Myocyte (in vitro differentiated cells): ENCODE data around the gene ING5. TPM values are rescaled to one million over a fixed set of nuclear protein-coding genes. Genes with fewer than 3 reads are reported as not detected.
"Not testable (repeated sequence)": the region's sequence is repeated elsewhere in the genome, so short reads cannot be mapped to it uniquely, and the experiment has no call there.

ENCODE experiments used
- DNase-seq: peaks from one replicate; pipeline ENCODE4 v3.0.0-alpha.2; 2012; ENCODE audit warnings: low read depth
- total RNA-seq: library from RNA; depleted of rRNA; stranded (reverse); fragments of >200 nt; gene quantifications from 2 replicates; pipeline ENCODE4 v1.2.3, GENCODE V29; 2014

The ING5 gene
- total RNA-seq, 1 donor from 2014 or later: 21.4 TPM

DNA sequence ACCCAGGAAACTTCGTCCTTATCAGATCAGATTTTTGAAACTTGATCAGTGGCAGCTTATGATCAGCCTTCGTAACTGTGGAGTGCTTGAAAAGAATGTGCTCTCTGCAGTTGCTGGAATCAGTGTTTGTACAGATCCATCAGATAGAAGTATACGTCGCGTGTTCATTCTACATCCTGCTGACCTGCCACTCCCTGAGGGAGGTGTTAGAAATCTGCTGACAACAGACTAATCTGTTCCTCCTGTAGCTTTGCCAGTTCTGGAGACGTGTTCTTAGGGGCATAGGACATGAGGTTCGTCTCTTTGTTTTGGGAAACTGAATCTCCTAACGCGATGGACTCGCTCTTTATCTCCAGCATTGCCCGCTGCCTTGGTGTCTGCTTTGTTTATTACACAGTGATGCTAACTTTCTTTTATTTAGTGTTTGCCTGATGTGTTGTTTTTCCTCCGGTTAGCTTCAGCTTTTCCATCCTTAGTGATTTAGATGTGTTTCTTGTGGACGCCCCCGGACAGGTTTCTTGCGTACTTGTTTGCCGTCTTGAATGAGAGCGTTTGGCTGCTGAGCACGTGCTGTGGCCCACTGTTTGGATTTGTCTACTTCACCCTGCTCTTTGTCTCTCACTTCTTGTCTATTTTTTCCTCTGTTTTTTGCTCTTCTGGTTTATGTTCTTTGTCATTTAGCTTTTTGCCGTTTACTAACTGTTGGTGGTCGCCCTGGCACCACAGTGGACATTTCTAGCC is 57.4 kb downstream of the ING5 start:
- no peak for DNase-seq

DNA sequence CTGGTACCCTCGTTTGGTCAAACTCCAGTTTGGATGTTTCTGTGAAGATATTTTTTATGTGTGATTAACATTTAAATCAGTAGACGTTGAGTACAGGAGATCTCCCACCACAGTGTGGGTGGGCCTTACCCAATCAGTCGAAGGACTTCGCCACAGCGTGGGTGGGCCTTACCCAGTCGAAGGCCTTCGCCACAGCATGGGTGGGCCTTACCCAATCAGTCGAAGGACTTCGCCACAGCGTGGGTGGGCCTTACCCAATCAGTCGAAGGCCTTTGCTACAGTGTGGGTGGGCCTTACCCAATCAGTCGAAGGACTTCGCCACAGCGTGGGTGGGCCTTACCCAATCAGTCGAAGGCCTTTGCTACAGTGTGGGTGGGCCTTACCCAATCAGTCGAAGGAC is 58.1 kb downstream of the ING5 start:
- not testable (repeated sequence) for DNase-seq

DNA sequence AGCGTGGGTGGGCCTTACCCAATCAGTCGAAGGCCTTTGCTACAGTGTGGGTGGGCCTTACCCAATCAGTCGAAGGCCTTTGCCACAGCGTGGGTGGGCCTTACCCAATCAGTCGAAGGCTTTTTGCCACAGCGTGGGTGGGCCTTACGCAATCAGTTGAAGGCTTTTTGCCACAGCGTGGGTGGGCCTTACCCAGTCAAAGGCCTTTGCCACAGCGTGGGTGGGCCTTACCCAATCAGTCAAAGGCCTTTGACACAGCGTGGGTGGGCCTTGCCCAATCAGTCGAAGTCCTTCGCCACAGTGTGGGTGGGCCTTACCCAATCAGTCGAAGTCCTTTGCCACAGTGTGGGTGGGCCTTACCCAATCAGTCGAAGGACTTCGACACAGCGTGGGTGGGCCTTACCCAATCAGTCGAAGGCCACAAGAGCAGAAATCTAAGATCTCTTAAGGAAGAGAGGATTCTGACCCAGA is 58.5 kb downstream of the ING5 start:
- no peak for DNase-seq

DNA sequence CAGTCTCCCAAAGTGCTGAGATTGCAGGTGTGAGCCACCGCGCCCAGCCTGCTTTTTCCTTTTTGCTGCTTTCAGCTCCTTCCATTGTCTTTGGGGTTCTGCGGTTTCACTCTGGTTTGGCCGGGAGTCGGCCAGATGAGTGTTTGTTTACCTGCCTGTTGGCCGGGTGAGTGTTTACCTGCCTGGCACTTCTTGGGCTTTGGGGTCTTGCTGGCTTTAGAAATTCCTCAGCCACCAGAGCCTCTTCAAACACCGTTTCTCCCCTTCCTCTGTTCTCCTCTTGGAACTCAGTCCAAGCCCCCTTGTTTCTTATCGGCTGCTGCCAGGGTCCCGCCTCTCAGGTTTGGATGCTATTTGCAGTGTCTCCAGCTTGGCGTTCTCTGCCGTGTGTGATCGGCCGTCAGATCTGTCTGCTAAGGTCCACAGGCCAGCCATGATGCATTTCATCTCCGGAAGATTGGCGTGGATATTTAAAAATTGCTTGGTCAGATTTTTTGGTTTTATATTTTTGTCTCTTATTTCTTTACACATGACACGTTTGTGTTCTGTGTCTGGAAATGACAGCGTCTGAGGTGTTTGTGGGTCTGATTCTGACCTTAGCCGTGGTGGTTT is 60.6 kb downstream of the ING5 start:
- no peak for DNase-seq

DNA sequence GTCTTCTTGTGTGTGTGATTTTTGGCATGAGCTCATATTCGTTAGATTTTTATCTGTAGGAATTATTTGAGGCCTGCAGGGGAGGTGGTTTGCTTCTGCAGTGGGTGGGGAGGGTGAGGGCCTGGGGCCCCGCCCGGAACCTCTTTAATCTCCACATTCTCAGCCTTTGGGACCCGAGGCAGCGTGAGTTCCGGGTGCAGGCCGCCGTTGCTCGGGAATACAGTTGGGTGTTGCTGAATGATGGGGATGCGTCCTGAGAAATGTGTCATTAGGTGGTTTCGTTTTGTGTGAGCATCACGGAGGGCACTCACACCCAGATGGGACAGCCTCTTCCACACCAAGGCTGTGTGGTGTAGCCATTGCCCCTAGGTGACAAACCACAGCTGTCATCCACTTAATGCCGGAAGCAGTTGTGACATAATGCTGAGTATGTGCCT is 61.1 kb downstream of the ING5 start:
- no peak for DNase-seq

DNA sequence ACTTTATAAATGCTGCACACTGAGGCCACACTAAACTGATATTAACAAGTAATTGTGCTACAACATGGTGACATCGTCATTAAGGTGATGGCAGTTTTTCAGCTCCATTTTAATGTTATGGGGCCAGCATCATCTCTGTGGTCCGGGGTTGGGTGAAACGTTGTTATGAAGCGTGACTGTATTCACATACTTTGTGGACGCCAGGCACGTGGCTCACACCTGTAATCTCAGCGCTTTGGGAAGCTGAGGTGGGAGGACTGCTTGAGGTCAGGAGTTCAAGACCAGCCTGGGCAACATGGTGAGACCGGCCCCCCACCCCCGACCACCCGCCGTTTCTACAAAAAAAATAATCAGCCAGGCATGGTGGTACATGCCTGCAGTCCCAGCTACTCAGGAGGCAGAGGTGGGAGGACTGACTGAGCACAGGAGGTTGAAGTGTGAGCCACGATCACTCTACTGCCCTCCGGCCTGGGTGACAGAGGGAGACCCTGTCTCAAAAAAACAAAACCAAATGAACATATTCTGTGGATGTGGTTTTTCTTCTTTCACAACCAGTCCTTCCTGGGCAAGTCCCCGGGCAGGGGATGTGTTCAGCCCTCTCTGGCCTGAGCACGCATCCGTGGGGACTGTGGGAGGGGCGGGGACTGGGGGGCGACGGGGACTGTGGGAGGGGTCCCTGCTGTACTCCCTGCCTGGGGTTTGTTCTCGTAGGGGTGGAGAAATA is 61.9 kb downstream of the ING5 start:
- DNase-seq: no peak

DNA sequence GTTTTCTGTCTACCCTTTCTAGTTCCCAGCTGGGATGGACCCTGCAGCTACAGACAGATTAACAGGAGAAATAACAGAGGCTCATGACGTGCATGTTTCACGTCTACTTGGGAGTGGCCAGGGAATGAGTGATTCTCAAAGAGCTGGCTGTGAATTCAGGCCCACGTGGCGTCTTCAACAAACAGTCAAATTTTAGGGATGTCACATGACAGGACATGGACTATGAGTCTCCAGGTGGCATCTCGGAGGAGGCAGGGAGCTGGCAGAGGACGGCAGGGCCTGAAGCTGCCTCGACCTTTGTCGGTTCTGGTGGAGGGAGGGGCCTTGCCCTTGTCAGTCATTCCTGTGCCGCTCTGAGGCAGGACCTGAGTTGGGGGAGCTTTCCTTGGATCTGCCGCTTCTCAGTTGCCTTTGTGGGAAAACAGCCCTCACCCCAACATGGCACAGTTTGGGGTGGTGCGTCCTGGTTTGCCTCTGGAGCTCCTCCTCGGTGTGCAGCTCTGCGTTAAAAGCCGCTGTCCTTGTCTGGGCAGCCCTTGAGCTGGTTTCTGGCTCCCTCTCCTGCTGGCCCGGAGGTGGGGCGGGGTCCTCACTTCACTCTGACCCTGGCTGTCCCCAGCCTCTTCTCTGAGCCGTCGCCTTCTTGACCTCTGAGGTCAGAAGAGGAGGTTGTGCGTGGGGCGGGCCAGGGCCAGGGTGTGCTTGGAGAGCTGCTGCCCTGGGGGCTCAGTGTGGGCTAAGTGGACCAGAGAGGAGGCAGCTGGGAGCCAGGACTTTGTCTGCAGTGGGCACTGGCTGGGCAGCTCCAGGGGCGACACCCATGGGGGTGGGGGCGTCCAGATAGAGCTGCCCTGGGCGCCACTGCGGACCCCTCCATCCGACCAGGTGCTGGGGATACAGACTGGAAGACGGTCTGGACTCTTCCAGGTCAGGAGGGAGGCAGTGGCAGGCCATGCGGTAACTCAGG is 62.7 kb downstream of the ING5 start:
- DNase-seq: no peak

DNA sequence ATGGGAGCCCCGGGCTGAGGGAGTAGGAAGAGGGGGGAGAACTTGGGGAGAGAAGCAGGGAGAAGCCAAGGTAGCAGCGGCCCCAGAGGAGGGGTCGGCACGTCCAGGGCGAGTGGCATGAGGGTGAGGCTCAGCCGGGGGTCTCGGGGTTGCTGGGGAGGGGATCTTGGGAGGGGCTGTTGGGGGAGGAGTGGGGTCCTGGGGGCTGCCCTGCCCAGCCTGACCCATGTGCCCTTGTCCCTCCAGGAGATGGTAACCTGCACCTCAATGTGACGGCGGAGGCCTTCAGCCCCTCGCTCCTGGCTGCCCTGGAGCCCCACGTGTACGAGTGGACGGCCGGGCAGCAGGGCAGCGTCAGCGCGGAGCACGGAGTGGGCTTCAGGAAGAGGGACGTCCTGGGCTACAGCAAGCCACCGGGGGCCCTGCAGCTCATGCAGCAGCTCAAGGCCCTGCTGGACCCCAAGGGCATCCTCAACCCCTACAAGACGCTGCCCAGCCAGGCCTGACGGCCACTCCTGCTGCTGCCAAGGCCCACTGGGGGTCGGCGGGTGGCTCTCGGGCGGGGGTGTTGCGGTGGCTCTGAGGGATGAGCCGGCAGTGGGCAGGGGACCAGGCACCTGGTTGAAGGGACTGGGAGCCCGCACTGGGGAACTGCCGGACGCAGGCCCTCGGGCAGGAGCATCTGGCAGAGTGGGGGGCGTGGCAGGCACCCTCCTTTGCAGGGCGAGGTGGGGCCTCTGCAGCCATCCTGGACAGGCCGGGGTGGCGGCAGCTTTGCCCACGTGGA is 65.8 kb downstream of the ING5 start:
- no peak for DNase-seq

DNA sequence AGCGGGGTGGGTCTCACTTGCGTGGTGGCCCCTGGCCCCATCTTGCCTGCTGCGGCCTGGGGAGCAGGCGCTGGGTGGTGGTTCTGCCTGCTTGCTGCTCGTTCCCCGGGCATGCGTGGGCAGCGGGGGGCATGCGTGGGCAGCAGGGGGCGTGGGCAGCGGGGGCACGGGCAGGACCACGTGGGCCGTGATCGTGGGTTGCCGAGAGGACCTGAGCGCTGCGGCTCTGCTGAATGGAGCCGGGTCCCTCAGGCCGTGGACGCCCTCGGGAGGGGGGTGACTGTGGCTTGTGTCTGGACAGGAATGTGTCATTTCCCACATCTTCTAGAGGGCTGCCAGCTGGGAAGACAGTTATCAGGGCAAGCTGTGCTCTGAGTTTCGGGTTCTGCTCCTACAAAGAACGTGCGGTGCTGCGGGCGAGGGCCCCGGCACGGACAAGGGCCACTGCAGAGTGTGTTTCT is 66.4 kb downstream of the ING5 start:
- DNase-seq: no peak

DNA sequence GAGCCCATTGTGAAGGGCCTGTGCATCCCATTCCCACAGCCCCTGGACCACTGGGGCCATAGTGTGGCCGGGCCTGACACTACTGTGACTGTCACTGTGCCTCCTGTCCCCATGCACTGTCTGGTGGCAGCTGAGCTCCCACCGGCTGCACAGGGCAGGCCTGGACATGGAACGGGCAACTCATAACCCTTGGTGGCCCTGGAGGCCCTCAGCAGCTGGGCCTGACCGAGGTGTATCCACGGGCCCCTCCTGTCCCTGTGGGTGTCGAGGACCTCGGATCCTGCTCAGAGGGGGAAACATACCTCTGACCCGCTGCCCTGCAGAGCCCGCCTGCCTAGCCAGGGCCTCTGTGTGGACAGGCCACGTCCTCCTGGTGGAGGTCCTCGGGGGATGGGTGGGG is 67.0 kb downstream of the ING5 start:
- no peak for DNase-seq

DNA sequence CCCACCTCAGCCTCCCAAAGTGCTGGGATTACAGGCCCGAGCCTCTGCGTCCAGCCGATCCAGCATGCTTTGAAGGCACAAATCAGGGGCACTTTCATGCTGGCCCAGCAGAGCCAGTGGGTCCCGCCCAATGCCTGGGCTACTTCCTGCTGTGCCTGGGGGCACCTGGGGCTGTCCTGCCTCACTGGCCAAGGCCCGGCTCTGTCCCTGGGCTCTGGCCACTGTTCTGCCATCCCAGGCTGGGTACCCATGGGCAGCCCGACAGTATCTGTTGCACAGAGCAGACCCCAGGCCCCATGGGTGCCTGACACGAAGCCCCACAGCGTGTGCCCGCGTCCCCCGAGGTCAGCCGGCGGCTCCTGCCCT is 68.0 kb downstream of the ING5 start:
- no peak for DNase-seq

DNA sequence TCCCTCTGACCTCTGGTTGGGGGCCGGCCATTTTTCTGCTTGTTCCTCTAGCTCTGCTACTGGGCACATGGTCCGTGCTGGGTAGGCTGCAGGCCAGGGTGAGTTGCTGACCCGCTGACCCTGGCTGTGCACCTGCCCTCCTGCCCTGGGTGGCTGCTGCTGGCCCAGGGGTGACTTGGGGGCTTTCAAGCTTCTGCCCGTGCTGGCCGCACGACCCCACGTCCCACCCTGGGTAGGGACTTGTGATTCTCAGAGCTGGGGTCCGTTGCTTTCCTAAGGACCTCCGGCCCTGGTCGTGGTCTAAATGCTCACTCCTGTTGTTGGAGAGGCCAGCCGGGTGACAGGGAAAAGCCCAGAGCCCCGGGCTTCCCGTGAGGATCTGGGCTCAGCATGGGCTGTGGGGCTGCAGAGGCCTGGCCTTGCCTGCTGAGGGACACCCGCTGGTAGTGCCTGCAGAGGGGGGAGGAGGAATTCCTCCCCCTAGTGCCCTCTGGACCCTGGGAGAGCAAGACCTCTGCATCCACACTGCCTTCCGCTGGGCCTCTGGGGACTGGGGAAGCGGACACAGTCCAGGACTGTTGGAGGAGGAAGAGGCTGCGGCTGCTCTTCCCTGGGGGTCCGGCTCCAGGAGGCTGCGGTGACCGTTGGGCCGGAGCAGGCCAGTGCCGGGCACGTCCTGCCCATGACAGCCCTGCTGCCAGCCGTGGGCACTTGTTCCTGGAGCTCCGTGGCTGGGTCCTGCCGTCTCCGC is 68.5 kb downstream of the ING5 start:
- no peak for DNase-seq

DNA sequence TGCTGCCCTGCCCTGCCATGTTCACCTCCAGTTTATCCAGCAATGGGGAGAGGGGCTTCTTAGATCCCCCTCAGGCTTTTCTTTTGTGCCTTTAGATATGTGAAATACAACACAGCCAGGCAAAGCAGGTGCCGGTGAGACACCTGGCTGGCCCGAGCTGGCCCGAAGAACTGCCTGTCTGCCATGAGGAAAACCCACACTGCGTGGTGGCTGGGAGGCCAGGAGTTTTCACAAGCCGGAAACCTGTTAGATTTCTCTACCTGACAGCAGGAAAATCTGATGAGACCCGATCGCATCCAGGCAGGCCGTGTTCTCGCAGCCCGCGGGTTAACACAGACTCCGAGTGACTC is 69.1 kb downstream of the ING5 start:
- no peak for DNase-seq

DNA sequence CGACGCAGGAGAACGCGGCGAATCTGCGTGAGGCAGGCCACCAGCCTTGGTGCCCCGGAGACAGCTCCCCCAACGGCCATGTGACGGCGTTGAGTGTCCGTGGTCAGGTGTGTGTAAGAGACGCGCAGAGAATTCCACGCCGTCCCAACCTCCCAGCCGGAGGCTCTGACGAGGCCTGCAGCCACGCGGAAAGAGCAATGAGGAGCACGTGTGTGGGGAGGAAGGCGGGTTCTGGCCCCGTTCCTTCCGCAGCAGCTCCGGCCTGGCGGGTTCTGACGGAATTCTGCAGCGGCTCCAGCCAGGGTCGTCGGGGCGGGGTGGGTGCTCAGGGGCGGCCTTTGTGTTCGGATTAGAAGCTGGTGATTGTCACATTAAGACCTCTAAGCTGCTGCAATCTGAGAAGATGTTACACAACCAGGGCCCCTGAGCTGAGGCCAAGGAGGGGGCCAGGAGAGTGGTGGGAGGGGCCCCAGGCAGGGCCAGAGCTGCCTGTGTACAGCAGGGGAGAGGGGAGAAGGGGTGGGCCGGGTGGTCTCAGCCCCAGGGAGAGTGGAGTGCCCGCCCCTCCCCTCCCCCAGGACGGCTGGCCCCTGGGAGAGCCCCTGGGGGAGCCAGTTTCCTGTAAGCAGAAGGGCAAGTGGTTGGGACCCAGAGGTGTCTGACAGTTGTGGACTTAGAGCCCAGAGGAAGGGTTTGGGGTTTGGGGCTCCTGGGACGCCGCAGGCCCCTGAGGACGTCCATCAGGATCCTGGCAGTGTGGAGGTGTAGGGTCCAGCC is 69.6 kb downstream of the ING5 start:
- DNase-seq: no peak

DNA sequence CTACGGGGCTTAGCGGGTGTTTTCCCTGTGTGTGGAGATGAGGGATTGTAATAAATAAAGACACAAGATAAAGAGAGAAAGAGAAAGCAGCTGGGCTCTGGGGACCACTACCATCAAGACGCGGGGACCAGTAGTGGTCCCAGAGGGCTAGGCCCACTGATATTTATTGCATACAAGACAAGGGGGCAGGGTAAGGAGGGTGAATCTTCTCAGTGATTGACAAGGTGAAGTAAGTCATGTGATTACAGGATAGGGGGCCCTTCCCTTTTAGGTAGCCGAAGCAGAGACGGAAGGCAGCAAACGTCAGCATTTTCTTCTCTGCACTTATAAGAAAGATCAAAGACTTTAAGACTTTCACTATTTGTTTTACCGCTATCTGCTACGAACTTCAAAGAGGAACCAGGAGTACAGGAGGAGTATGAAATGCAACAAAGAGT is 70.2 kb downstream of the ING5 start:
- DNase-seq: no peak

DNA sequence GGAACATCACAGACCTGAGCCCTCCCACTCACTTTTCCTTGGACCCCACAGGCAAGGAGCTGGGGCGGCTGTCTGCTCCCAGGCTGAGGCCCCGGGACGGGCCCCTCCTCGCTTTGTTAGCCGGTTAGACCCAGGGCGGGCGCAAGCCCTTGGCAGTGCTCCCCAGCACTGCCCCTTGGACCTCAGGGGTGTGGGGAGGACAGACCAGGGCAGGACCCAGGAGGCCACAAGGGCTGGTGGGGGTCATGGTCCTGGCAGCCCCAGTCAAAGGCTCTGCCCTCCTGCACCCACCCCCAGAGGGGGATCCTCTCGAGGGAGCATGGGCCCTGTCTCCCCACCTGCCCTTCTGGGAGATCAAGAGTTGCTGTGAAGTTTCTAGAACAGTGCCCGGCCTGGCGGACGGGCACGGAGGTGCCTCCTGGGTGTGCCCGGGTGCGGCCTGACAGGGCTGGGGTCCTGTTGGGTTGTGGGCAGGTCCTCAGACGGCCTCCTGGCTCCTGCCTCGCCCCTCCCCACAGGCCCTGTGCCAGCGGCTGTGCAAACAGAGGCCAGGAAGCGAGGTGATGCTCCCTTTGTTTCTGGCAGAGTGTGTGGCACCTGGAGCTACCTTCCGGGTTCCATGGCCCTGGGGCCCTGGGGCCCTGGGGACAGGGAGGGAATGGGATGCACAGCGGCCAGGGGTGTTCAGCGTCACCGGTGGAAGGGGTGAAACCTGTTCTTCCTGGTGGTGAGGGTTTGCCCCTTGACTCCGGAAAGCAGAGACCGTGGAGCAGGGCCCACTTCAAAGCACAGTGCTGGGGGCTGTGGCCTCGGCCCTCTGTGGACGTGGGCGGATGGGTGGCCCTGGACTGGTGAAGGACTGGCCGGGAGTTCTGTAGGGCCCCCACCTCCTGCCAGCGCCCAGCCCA is 71.9 kb downstream of the ING5 start:
- DNase-seq: no peak

DNA sequence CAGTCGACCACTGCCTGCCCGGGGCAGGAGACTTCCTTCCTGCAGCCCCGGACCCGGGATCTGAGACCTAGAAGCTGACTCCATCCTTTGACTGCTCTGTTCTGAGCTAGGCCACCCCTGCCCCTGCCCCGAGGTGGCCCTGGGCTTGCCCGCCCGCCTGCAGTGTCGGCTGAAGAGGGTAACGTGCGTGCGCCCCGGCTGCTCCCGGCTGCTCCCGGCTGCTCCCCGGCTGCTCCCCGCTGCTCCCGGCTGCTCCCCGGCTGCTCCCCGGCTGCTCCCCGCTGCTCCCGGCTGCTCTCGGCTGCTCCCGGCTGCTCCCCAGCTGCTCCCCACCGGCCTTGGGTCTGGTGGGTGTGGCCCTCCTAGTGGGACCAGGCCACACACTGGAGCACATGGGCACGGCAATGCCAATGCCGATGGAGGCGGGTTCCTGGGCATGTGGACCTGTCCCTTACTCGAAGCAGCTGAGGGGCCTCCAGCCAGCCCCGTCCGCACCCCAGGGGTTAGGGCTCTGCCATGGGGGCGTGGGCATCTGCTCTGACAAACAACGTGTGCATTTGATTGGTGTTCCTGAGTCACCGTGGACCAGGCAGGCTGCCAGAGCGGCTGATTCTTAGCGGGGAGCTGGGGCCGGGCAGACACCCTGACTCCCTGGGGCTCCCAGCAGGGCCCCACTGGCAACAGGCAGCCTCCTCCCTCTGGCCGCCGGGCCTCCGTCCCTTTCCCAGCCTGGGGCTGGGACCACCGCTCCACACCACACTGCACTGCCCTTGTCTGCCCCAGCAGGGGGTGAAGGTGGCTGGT is 72.8 kb downstream of the ING5 start:
- DNase-seq: peak; percentile 79
